WTC11 (cell line): ENCODE data around the gene AGAP1. TPM values are rescaled to one million over a fixed set of nuclear protein-coding genes. Genes with fewer than 3 reads are reported as not detected.
A peak's percentile ranks its signal among the peaks of the same experiment; 100 is the strongest.

Experiments used
- ATAC-seq: fragments of 200-7000 bp; cut with Tn5 transposase; 2 replicates; pipeline ENCODE4 v1.10.0; 2021; ENCODE audit warnings: mild to moderate bottlenecking, moderate library complexity
- CTCF ChIA-PET: fragments of 300-600 bp; sonication (Branson Sonifier 250); formaldehyde crosslinking; loops from one replicate; lab custom pipeline; 2021; ENCODE audit warnings: antibody characterized with exemption; lab: Charles Lee
- POLR2A ChIA-PET: fragments of 350-600 bp; sonication (Branson Sonifier 250); formaldehyde crosslinking; loops from one replicate; lab custom pipeline; 2021; ENCODE audit warnings: antibody characterized with exemption; lab: Charles Lee
- DNase-seq: peaks from one replicate; pipeline ENCODE4 v3.0.0; 2021; ENCODE audit warnings: low spot score
- H3K27ac Mint-ChIP-seq: 2 replicates; pipeline ENCODE4 v1.8.0; 2021; ENCODE audit warnings: mixed read lengths
- H3K27me3 Mint-ChIP-seq: 2 replicates; pipeline ENCODE4 v1.8.0; 2021; ENCODE audit warnings: low read depth, mild to moderate bottlenecking, moderate library complexity, mixed read lengths
- H3K36me3 Mint-ChIP-seq: 2 replicates; pipeline ENCODE4 v1.8.0; 2021; ENCODE audit warnings: mixed read lengths
- H3K4me1 Mint-ChIP-seq: 2 replicates; pipeline ENCODE4 v1.8.0; 2022; ENCODE audit warnings: mixed read lengths
- H3K4me3 Mint-ChIP-seq: 2 replicates; pipeline ENCODE4 v1.8.0; 2021; ENCODE audit warnings: mild to moderate bottlenecking, moderate library complexity, mixed read lengths
- H3K9me3 Mint-ChIP-seq: 2 replicates; pipeline ENCODE4 v1.8.0; 2021; ENCODE audit warnings: mixed read lengths
- AR ChIP-seq: fragments of 250-450 bp; sonication (Bioruptor Pico); IDR thresholded peaks from 2 replicates; pipeline ENCODE4 v1.9.0; 2021; ENCODE audit warnings: mild to moderate bottlenecking
- ARID4B ChIP-seq: sonication (generic); formaldehyde crosslinking; IDR thresholded peaks from 2 replicates; pipeline ENCODE4 v1.8.0; 2023; ENCODE audit warnings: missing genetic modification reagents, mild to moderate bottlenecking, borderline replicate concordance
- CTCF ChIP-seq: fragments of 200-600 bp; IDR thresholded peaks from 2 replicates; pipeline ENCODE4 v1.8.0; 2022; ENCODE audit warnings: antibody characterized with exemption
- FOXP4 ChIP-seq: sonication (generic); formaldehyde crosslinking; IDR thresholded peaks from 2 replicates; pipeline ENCODE4 v1.8.0; 2022; ENCODE audit warnings: mild to moderate bottlenecking, missing genetic modification reagents
- GRHL2 ChIP-seq: fragments of 250-450 bp; sonication (Bioruptor Pico); IDR thresholded peaks from 2 replicates; pipeline ENCODE4 v1.8.0; 2022; ENCODE audit warnings: mild to moderate bottlenecking, moderate library complexity; ENCODE audit not compliant: insufficient replicate concordance, severe bottlenecking
- GTF2I ChIP-seq: fragments of 250-450 bp; sonication (Bioruptor Pico); conservative IDR thresholded peaks from 2 replicates; pipeline ENCODE4 v1.4.0; 2021; ENCODE audit warnings: mild to moderate bottlenecking
- JUN ChIP-seq: sonication (generic); formaldehyde crosslinking; IDR thresholded peaks from 2 replicates; pipeline ENCODE4 v1.8.0; 2023; ENCODE audit warnings: mild to moderate bottlenecking, missing genetic modification reagents
- MLX ChIP-seq: sonication (generic); formaldehyde crosslinking; IDR thresholded peaks from 2 replicates; pipeline ENCODE4 v1.8.1; 2023; ENCODE audit warnings: mild to moderate bottlenecking, missing genetic modification reagents, moderate library complexity
- NR2C2 ChIP-seq: sonication (generic); formaldehyde crosslinking; IDR thresholded peaks from 2 replicates; pipeline ENCODE4 v1.8.0; 2022; ENCODE audit warnings: mild to moderate bottlenecking, missing genetic modification reagents
- PRRX2 ChIP-seq: fragments of 250-450 bp; sonication (Bioruptor Pico); IDR thresholded peaks from 2 replicates; pipeline ENCODE4 v1.8.0; 2021; ENCODE audit warnings: mild to moderate bottlenecking
- TEAD1 ChIP-seq: sonication (generic); formaldehyde crosslinking; IDR thresholded peaks from 2 replicates; pipeline ENCODE4 v1.8.0; 2022; ENCODE audit warnings: mild to moderate bottlenecking, missing genetic modification reagents
- USF2 ChIP-seq: sonication (generic); formaldehyde crosslinking; IDR thresholded peaks from 2 replicates; pipeline ENCODE4 v1.8.1; 2023; ENCODE audit warnings: mild to moderate bottlenecking, missing genetic modification reagents, moderate library complexity
- ZNF219 ChIP-seq: sonication (generic); formaldehyde crosslinking; IDR thresholded peaks from 2 replicates; pipeline ENCODE4 v1.8.0; 2023; ENCODE audit warnings: missing genetic modification reagents, mild to moderate bottlenecking, borderline replicate concordance
- ZNF263 ChIP-seq: sonication (generic); formaldehyde crosslinking; IDR thresholded peaks from 2 replicates; pipeline ENCODE4 v1.8.1; 2022; ENCODE audit warnings: low read depth, mild to moderate bottlenecking, moderate library complexity, missing genetic modification reagents
- ZNF396 ChIP-seq: fragments of 250-450 bp; sonication (Bioruptor Pico); IDR thresholded peaks from 2 replicates; pipeline ENCODE4 v1.8.0; 2021; ENCODE audit warnings: mild to moderate bottlenecking, moderate library complexity, borderline replicate concordance
- ZNF416 ChIP-seq: fragments of 250-450 bp; sonication (Bioruptor Pico); IDR thresholded peaks from 2 replicates; pipeline ENCODE4 v1.9.0; 2021; ENCODE audit warnings: mild to moderate bottlenecking, inconsistent platforms
- total RNA-seq: library from RNA; stranded (reverse); gene quantifications from 3 replicates; pipeline ENCODE4 v1.2.3, GENCODE V29; 2021

Gene AGAP1
- total RNA-seq, 1 experiment from 2014 or later = 49.3 TPM

GRCh38 chr2:235597081-235597615 is 103.3 kb downstream of the AGAP1 start:
- ChIA-PET POLR2A (no interaction called here), CTCF (interaction anchor here (0.6 to 6.8 kb wide), 5 partner anchors 10 to 148 kb away, joined by 3 to 129 read pairs (median 3); no protein-coding TSS in a partner anchor)
- TF ChIP-seq FOXP4 (CRISPR knock-in tag) (no peak), ZNF263 (CRISPR knock-in tag) (no peak), AR (CRISPR knock-in tag) (no peak), NR2C2 (no peak), CTCF (no peak), GRHL2 (CRISPR knock-in tag) (no peak), ARID4B (CRISPR knock-in tag) (no peak), PRRX2 (CRISPR knock-in tag) (no peak), ZNF219 (no peak), ZNF396 (CRISPR knock-in tag) (no peak), JUN (CRISPR knock-in tag) (no peak), USF2 (CRISPR knock-in tag) (no peak), GTF2I (CRISPR knock-in tag) (no peak), MLX (CRISPR knock-in tag) (no peak), ZNF416 (no peak), TEAD1 (no peak)
- TF ChIP-seq, all 79 proteins: peak for 0
- H3K27me3 Mint-ChIP-seq = no peaks in the 10 kb centered on the region
- H3K4me3 Mint-ChIP-seq = no peak overlapping the region
- peak overlapping the region; percentile 70 for H3K27ac Mint-ChIP-seq
- H3K4me1 Mint-ChIP-seq = peaks cover 53% of the 10 kb centered on the region
- no peak for DNase-seq
- ATAC-seq = no peak
- H3K9me3 Mint-ChIP-seq = no peaks in the 10 kb centered on the region
- H3K36me3 Mint-ChIP-seq = peaks cover 3% of the 10 kb centered on the region; the same call in 1 of the 2 replicates
